HG03280 (cell line): Measurements from ENCODE around the gene OTUD7B.
"Not testable (repeated sequence)": the region's sequence is repeated elsewhere in the genome, so short reads cannot be mapped to it uniquely, and the experiment has no call there.

Experiments
- ATAC-seq: cut with Tn5 transposase; IDR thresholded peaks from one replicate; pipeline ENCODE4 v1.9.1; 2021; ENCODE audit warnings: mild to moderate bottlenecking, moderate library complexity; ENCODE audit not compliant: unreplicated experiment

Gene OTUD7B

GRCh38 chr1:149962039-149962647, 48.4 kb downstream of the OTUD7B start:
- no peak for ATAC-seq

- not testable (repeated sequence) for ATAC-seq
Measured at GRCh38 chr1:149957548-149957947, 53.0 kb downstream of the OTUD7B start.

- ATAC-seq = no peak
Measured at GRCh38 chr1:149949911-149950310, 60.6 kb downstream of the OTUD7B start.

GRCh38 chr1:149945206-149945605, 65.3 kb downstream of the OTUD7B start:
- ATAC-seq = no peak

- ATAC-seq = no peak
Measured at GRCh38 chr1:149942885-149943284, 67.6 kb downstream of the OTUD7B start.

- ATAC-seq = no peak
Measured at GRCh38 chr1:149942207-149942606, 68.3 kb downstream of the OTUD7B start.

GRCh38 chr1:149940427-149940826, 70.1 kb downstream of the OTUD7B start:
- ATAC-seq = no peak

GRCh38 chr1:149938668-149939003, 71.9 kb downstream of the OTUD7B start:
- ATAC-seq = not testable (repeated sequence)

- ATAC-seq = no peak
Measured at GRCh38 chr1:149937759-149938158, 72.8 kb downstream of the OTUD7B start.

- no peak for ATAC-seq
Measured at GRCh38 chr1:149936992-149937705, 73.4 kb downstream of the OTUD7B start.

- ATAC-seq = no peak
Measured at GRCh38 chr1:149936170-149936991, 74.1 kb downstream of the OTUD7B start, which contains the start of gene MTMR11. Gene MTMR11, minus strand, starts transcription at chr1:149936879. Its CDS starts 232 bp downstream, at chr1:149936647.

- no peak for ATAC-seq
Measured at GRCh38 chr1:149934356-149934755, 76.2 kb downstream of the OTUD7B start.

GRCh38 chr1:149933208-149933607, 77.3 kb downstream of the OTUD7B start:
- no peak for ATAC-seq

- ATAC-seq = no peak
Measured at GRCh38 chr1:149932474-149932873, 78.1 kb downstream of the OTUD7B start.

- ATAC-seq = no peak
Measured at GRCh38 chr1:149931212-149931790, 79.2 kb downstream of the OTUD7B start.

- no peak for ATAC-seq
Measured at GRCh38 chr1:149929856-149930255, 80.7 kb downstream of the OTUD7B start.

GRCh38 chr1:149928401-149928724, 82.2 kb downstream of the OTUD7B start:
- ATAC-seq = no peak

GRCh38 chr1:149927563-149928400, 82.7 kb downstream of the OTUD7B start, which contains the start of gene SF3B4:
Gene SF3B4, minus strand, starts transcription at chr1:149927803. Its CDS starts 44 bp downstream, at chr1:149927759.
- peak; percentile 95 for ATAC-seq

GRCh38 chr1:149927056-149927562, 83.4 kb downstream of the OTUD7B start:
- ATAC-seq = no peak

- no peak for ATAC-seq
Measured at GRCh38 chr1:149926296-149926695, 84.2 kb downstream of the OTUD7B start.
